Liver (tissue), 9 donors: ENCODE data around the gene IFT122. TPM values are rescaled to one million over a fixed set of nuclear protein-coding genes. Genes with fewer than 3 reads are reported as not detected.

Experiments used
- DNase-seq: peaks from one replicate; pipeline ENCODE4 v3.0.0-alpha.2; 2017; ENCODE audit warnings: low spot score
- H3K27ac ChIP-seq, 2 donors: one replicate each; pipeline ENCODE4 v1.7.0; 2013; ENCODE audit warnings: inconsistent platforms in 2 of 2, low read length in 2 of 2, control low read depth in 1 of 2, low read depth in 1 of 2, mild to moderate bottlenecking in 1 of 2
- H3K27me3 ChIP-seq, 4 donors: one replicate each; pipeline versions ENCODE4 v1.6.1 to v1.7.0; 2013; ENCODE audit warnings: low read length in 3 of 4, inconsistent platforms in 1 of 4, mild to moderate bottlenecking in 1 of 4, moderate library complexity in 1 of 4; ENCODE audit not compliant: control insufficient read depth in 4 of 4, insufficient read depth in 4 of 4
- H3K36me3 ChIP-seq, 4 donors: one replicate each; pipeline versions ENCODE4 v1.6.1 to v1.7.0; 2013; ENCODE audit warnings: low read length in 3 of 4, mild to moderate bottlenecking in 3 of 4, low read depth in 1 of 4, moderate library complexity in 1 of 4; ENCODE audit not compliant: control insufficient read depth in 4 of 4, insufficient read depth in 3 of 4
- H3K4me1 ChIP-seq, 4 donors: one replicate each; pipeline versions ENCODE4 v1.6.1 to v1.7.0; 2013; ENCODE audit warnings: low read length in 3 of 4, mild to moderate bottlenecking in 3 of 4, moderate library complexity in 1 of 4; ENCODE audit not compliant: control insufficient read depth in 4 of 4, insufficient read depth in 4 of 4
- H3K4me3 ChIP-seq, 3 donors: one replicate each; pipeline versions ENCODE4 v1.6.1 to v1.7.0; 2013; ENCODE audit warnings: low read length in 3 of 3, control low read depth in 1 of 3, low read depth in 1 of 3, mild to moderate bottlenecking in 1 of 3
- H3K9ac ChIP-seq, 2 donors: one replicate each; pipeline ENCODE4 v1.7.0; 2013; ENCODE audit warnings: low read length in 2 of 2, mild to moderate bottlenecking in 2 of 2, moderate library complexity in 2 of 2, control low read depth in 1 of 2, low read depth in 1 of 2
- H3K9me3 ChIP-seq, 4 donors: one replicate each; pipeline versions ENCODE4 v1.6.1 to v1.7.0; 2013; ENCODE audit warnings: low read length in 3 of 4; ENCODE audit not compliant: control insufficient read depth in 4 of 4
- EGR1 ChIP-seq, 2 donors: IDR thresholded peaks; 2 replicates each; pipeline ENCODE4 v1.6.1; 2016 to 2018; ENCODE audit warnings: antibody characterized with exemption in 2 of 2, low read depth in 2 of 2
- FOXA2 ChIP-seq: IDR thresholded peaks from 2 replicates; pipeline ENCODE4 v1.6.1; 2016; ENCODE audit warnings: antibody characterized with exemption
- GABPA ChIP-seq, 2 donors: IDR thresholded peaks in 1 of 2; conservative IDR thresholded peaks in 1 of 2; 2 replicates each; pipeline ENCODE4 v1.6.1; 2016; ENCODE audit warnings: antibody characterized with exemption in 2 of 2, mild to moderate bottlenecking in 1 of 2, moderate library complexity in 1 of 2
- HNF4A ChIP-seq, 2 donors: conservative IDR thresholded peaks; 2 replicates each; pipeline ENCODE4 v1.6.1; 2016; ENCODE audit warnings: antibody characterized with exemption in 2 of 2, mild to moderate bottlenecking in 2 of 2
- HNF4G ChIP-seq: IDR thresholded peaks from 2 replicates; pipeline ENCODE4 v1.6.1; 2016; ENCODE audit warnings: antibody characterized with exemption
- JUND ChIP-seq, 2 donors: IDR thresholded peaks; 2 replicates each; pipeline ENCODE4 v1.6.1; 2016; ENCODE audit warnings: antibody characterized with exemption in 2 of 2
- NR2F2 ChIP-seq: IDR thresholded peaks from 2 replicates; pipeline ENCODE4 v1.6.1; 2016; ENCODE audit warnings: antibody characterized with exemption
- RAD21 ChIP-seq, 2 donors: IDR thresholded peaks; 2 replicates each; pipeline ENCODE4 v1.6.1; 2016; ENCODE audit warnings: antibody characterized with exemption in 2 of 2, mild to moderate bottlenecking in 2 of 2
- RXRA ChIP-seq, 2 donors: IDR thresholded peaks; 2 replicates each; pipeline ENCODE4 v1.6.1; 2017 to 2018; ENCODE audit warnings: antibody characterized with exemption in 2 of 2, mild to moderate bottlenecking in 1 of 2
- SP1 ChIP-seq: IDR thresholded peaks from 2 replicates; pipeline ENCODE4 v1.6.1; 2018; ENCODE audit warnings: antibody characterized with exemption, mild to moderate bottlenecking
- TAF1 ChIP-seq: conservative IDR thresholded peaks from 2 replicates; pipeline ENCODE4 v1.6.1; 2016; ENCODE audit warnings: antibody characterized with exemption, mild to moderate bottlenecking
- YY1 ChIP-seq: IDR thresholded peaks from 2 replicates; pipeline ENCODE4 v1.6.1; 2016; ENCODE audit warnings: antibody characterized with exemption, mild to moderate bottlenecking
- ZBTB33 ChIP-seq: IDR thresholded peaks from 2 replicates; pipeline ENCODE4 v1.6.1; 2016; ENCODE audit warnings: antibody characterized with exemption
- WGBS: extraction: QIAGEN DNeasy Blood & Tissue Kit; methylation state at CpG from one replicate; pipeline ENCODE4 v1.1.7; 2013; 5-methylcytosine and 5-hydroxymethylcytosine counted together
- polyA plus RNA-seq, 2 donors: library from polyadenylated mRNA; stranded (reverse) in 1 of 2; unstranded in 1 of 2; fragments of 200-250 nt in 1 of 2; fragments of >200 nt in 1 of 2; fragmentation: Nextera tagmentation in 1 of 2; extraction: Ambion mirVana in 1 of 2; gene quantifications; one replicate each; pipeline versions ENCODE4 v1.2.1 to v1.2.3, GENCODE V29; 2013 to 2015
- total RNA-seq, 2 donors: library from RNA; depleted of rRNA; stranded (reverse); fragments of >200 nt; gene quantifications; one replicate each; pipeline ENCODE4 v1.2.3, GENCODE V29; 2014
- TF ChIP-seq, protein P1 (sequence below): IDR thresholded peaks from 2 replicates; pipeline ENCODE4 v1.6.1; 2016; ENCODE audit warnings: antibody characterized with exemption
- TF ChIP-seq, protein P2 (sequence below): IDR thresholded peaks from 2 replicates; pipeline ENCODE4 v1.6.1; 2016; ENCODE audit warnings: antibody characterized with exemption, mild to moderate bottlenecking
- donor health status: healthy.
- donor health status: healthy.
- donor health status: healthy.
- donor health status: healthy.
- donor health status: healthy.

Gene IFT122
- total and polyA plus RNA-seq, 4 donors, result 3.3 to 25.8 (median 10.6) TPM

DNA sequence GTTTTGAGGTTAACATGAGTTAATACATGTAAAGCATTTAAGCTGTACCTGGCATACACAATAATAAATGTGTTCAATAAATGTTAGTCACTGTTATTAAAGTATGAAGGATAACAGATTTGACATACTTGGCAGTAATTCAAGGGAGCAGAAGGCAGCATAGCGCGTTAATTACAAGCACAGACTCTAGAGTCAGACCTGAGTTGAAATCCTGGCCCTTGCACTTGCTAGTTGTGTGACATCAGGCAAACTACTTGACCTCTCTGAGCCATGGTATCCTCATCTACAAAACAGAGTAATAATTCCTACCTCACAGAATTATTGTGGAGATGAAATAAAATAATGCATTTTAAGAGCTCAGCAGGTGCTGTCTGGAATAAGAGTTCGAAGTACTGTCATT, 5.4 kb downstream of the IFT122 start (continued):
- TF ChIP-seq RAD21 (IDR thresholded peaks at IDR 0.05), result no peak
- no peak for TF ChIP-seq EGR1 (IDR thresholded peaks at IDR 0.05; ENCODE audit: low read depth in 2 of 2)
- no peak for TF ChIP-seq FOXA2

DNA sequence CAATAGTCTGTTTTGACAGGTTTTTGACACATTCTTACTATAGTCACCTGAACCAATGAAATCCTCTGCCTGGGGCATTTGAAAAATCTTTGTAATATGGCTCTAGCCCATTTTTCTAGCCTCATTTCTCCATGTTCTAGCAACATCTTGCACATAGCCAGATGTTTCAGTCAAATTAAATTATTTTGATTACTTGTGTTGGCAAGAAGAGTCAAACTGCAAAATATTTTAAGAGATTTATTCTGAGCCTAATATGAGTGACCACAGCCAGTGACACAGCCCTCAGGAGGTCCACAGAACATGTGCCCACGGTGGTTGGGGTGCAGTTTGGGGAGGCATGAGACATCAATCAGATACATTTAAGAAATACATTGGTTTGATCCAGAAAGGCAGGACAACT, 6.9 kb downstream of the IFT122 start:
- peaks cover 0 to 20% (median 7%) of the 10 kb centered on the region in 4 donors for H3K4me1 ChIP-seq
- H3K9ac ChIP-seq, result no peak overlapping the region
- H3K27ac ChIP-seq, result no peak overlapping the region
- no peaks in the 10 kb centered on the region for H3K27me3 ChIP-seq
- DNase-seq, result no peak
- no peak overlapping the region for H3K4me3 ChIP-seq
- TF ChIP-seq HNF4A (conservative IDR thresholded peaks at IDR 0.05) (no peak), JUND (IDR thresholded peaks at IDR 0.05) (no peak), NR2F2 (no peak), SP1 (no peak), GABPA (IDR thresholded peaks at IDR 0.05 in 1 of 2, conservative IDR thresholded peaks at IDR 0.05 in 1 of 2) (no peak), HNF4G (no peak), RXRA (IDR thresholded peaks at IDR 0.05) (no peak), ZBTB33 (no peak), FOXA2 (no peak), TAF1 (no peak), RAD21 (IDR thresholded peaks at IDR 0.05) (no peak), EGR1 (IDR thresholded peaks at IDR 0.05; ENCODE audit: low read depth in 2 of 2) (no peak)
- TF ChIP-seq, protein P1, sequence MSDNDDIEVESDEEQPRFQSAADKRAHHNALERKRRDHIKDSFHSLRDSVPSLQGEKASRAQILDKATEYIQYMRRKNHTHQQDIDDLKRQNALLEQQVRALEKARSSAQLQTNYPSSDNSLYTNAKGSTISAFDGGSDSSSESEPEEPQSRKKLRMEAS, result no peak
- TF ChIP-seq, protein P2, sequence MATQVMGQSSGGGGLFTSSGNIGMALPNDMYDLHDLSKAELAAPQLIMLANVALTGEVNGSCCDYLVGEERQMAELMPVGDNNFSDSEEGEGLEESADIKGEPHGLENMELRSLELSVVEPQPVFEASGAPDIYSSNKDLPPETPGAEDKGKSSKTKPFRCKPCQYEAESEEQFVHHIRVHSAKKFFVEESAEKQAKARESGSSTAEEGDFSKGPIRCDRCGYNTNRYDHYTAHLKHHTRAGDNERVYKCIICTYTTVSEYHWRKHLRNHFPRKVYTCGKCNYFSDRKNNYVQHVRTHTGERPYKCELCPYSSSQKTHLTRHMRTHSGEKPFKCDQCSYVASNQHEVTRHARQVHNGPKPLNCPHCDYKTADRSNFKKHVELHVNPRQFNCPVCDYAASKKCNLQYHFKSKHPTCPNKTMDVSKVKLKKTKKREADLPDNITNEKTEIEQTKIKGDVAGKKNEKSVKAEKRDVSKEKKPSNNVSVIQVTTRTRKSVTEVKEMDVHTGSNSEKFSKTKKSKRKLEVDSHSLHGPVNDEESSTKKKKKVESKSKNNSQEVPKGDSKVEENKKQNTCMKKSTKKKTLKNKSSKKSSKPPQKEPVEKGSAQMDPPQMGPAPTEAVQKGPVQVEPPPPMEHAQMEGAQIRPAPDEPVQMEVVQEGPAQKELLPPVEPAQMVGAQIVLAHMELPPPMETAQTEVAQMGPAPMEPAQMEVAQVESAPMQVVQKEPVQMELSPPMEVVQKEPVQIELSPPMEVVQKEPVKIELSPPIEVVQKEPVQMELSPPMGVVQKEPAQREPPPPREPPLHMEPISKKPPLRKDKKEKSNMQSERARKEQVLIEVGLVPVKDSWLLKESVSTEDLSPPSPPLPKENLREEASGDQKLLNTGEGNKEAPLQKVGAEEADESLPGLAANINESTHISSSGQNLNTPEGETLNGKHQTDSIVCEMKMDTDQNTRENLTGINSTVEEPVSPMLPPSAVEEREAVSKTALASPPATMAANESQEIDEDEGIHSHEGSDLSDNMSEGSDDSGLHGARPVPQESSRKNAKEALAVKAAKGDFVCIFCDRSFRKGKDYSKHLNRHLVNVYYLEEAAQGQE, result no peak
- WGBS, result 84% methylated on average over 1 of the region's 1 CpG
- peaks cover 0 to 3% (median 0%) of the 10 kb centered on the region in 4 donors for H3K36me3 ChIP-seq
- no peaks in the 10 kb centered on the region for H3K9me3 ChIP-seq

- Histone ChIP-seq H3K9ac (no peak overlapping the region), H3K9me3 (no peaks in the 10 kb centered on the region), H3K36me3 (peaks cover 0 to 10% (median 4%) of the 10 kb centered on the region in 4 donors), H3K27ac (peak overlapping the region; percentile 49 to 82), H3K4me3 (no peak overlapping the region), H3K27me3 (no peaks in the 10 kb centered on the region), H3K4me1 (peaks cover 0 to 6% (median 3%) of the 10 kb centered on the region in 4 donors)
- DNase-seq, result no peak
- TF ChIP-seq JUND (IDR thresholded peaks at IDR 0.05), result no peak
- no peak for TF ChIP-seq NR2F2
- no peak for TF ChIP-seq YY1
- 94% methylated on average over 18 of the region's 18 CpGs for WGBS
Measured at GRCh38 chr3:129448186-129448895, 8.3 kb downstream of the IFT122 start.
